Caco-2 (cell line): ENCODE measurements around the gene PTPRG. TPM values are rescaled to one million over a fixed set of nuclear protein-coding genes. Genes with fewer than 3 reads are reported as not detected.

Experiments
- BruUV-seq: library from RNA; stranded (reverse); fragments of 400-500 nt; replicated peaks from 2 replicates; lab custom pipeline; 2021; lab: Mats Ljungman, UMichigan
- CTCF ChIA-PET: fragments of 300-600 bp; sonication (Branson Sonifier 250); formaldehyde crosslinking; loops from one replicate; lab custom pipeline; 2022; ENCODE audit warnings: antibody characterized with exemption; lab: Charles Lee
- POLR2A ChIA-PET: fragments of 300-600 bp; sonication (Branson Sonifier 250); formaldehyde crosslinking; loops from one replicate; lab custom pipeline; 2022; ENCODE audit warnings: antibody characterized with exemption; lab: Charles Lee
- DNase-seq, 2 experiments: peaks; one replicate each; pipeline versions ENCODE4 v3.0.0 to v3.0.0-alpha.2; 2020 to 2022
- H3K27me3 ChIP-seq: replicated peaks from 2 replicates; pipeline ENCODE4 v1.6.0; 2011; ENCODE audit warnings: low read length; ENCODE audit not compliant: control insufficient read depth, insufficient read depth
- H3K36me3 ChIP-seq: 2 replicates; pipeline ENCODE4 v1.5.1; 2011; ENCODE audit warnings: low read length; ENCODE audit not compliant: control insufficient read depth, insufficient read depth
- H3K4me1 ChIP-seq: fragments of 250-450 bp; sonication (Bioruptor Pico); 2 replicates; pipeline ENCODE4 v1.5.1; 2020; ENCODE audit warnings: mild to moderate bottlenecking
- H3K4me3 ChIP-seq: 2 replicates; pipeline ENCODE4 v1.5.1; 2011; ENCODE audit warnings: low read depth, mild to moderate bottlenecking, control low read depth, low read length
- H3K9me3 ChIP-seq: fragments of 250-450 bp; sonication (Bioruptor Pico); 2 replicates; pipeline ENCODE4 v1.5.1; 2020; ENCODE audit warnings: mild to moderate bottlenecking, moderate library complexity
- H3K27ac Mint-ChIP-seq: one replicate; pipeline ENCODE4 v1.8.0; 2022; ENCODE audit warnings: mixed read lengths; ENCODE audit not compliant: unreplicated experiment
- H3K27me3 Mint-ChIP-seq: one replicate; pipeline ENCODE4 v1.8.0; 2022; ENCODE audit warnings: mixed read lengths; ENCODE audit not compliant: insufficient read depth, unreplicated experiment
- H3K36me3 Mint-ChIP-seq: one replicate; pipeline ENCODE4 v1.8.0; 2022; ENCODE audit warnings: mild to moderate bottlenecking, mixed read lengths; ENCODE audit not compliant: insufficient read depth, unreplicated experiment
- H3K4me1 Mint-ChIP-seq: one replicate; pipeline ENCODE4 v1.8.0; 2022; ENCODE audit warnings: low read depth, mixed read lengths; ENCODE audit not compliant: unreplicated experiment
- H3K4me3 Mint-ChIP-seq: one replicate; pipeline ENCODE4 v1.8.0; 2022; ENCODE audit warnings: mild to moderate bottlenecking, moderate library complexity, mixed read lengths; ENCODE audit not compliant: unreplicated experiment
- H3K9me3 Mint-ChIP-seq: one replicate; pipeline ENCODE4 v1.8.0; 2022; ENCODE audit warnings: mixed read lengths; ENCODE audit not compliant: unreplicated experiment
- intact Hi-C: fragments of 100-400 bp; cut with micrococcal nuclease; formaldehyde crosslinking; loops from one replicate; pipeline ENCODE4 v1.10.0; 2022; ENCODE audit not compliant: unreplicated experiment
- total RNA-seq: library from RNA; stranded (reverse); gene quantifications from 2 replicates; pipeline ENCODE4 v1.2.3, GENCODE V29; 2022
- TF ChIP-seq, protein P1 (sequence below), 2 experiments: fragments of 200-600 bp in 1 of 2; IDR thresholded peaks; 1 replicate in 1 of 2; 2 replicates in 1 of 2; pipeline versions ENCODE4 v1.5.1 to v1.8.0; 2011 to 2022; ENCODE audit warnings: antibody characterized with exemption in 1 of 2, control low read depth in 1 of 2, inconsistent platforms in 1 of 2, low read depth in 1 of 2, low read length in 1 of 2, mild to moderate bottlenecking in 1 of 2, moderate library complexity in 1 of 2; ENCODE audit not compliant: insufficient read depth in 1 of 2, severe bottlenecking in 1 of 2, unreplicated experiment in 1 of 2

PTPRG gene
- total RNA-seq, 1 experiment from 2014 or later: 46.4 TPM

DNA sequence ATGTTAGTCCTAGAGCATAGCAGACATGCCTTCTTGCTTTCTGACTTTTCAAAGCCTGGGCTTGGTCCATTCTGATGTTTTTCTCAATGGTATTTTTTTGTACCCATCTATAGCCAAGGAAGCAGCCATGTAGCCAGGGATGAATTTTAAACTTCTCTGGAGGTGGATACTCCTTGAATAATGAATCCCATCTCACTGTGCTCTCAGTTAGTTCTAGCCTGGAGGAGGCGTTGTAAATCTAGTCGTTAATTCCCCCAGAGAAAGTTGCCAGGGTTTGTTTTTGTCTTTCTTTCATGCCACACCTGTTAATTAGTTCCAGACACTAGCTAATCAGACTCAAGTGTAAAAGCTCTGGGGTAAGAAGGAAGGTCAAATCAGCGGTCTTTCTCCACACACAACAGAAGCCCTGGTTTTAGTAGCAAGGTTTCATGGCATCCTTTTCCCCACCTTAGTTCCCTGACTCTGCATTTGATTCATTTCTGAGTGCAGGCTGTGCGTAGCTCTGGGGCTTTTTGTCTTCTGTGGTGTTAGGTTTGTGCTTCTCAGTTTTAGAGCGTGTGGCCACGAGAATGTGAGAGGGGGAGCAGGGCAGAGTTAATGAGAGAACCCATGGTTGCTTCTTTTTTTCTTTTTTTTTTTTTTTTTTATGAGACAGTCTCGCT lies 19.7 kb downstream of the PTPRG start:
- no peak for DNase-seq
- ChIA-PET CTCF (no interaction called here), POLR2A (no interaction called here)
- Histone ChIP-seq H3K27me3 (no peaks in the 10 kb centered on the region), H3K4me1 (peaks cover 16% of the 10 kb centered on the region; the same call in 1 of the 2 replicates), H3K36me3 (no peaks in the 10 kb centered on the region), H3K9me3 (no peaks in the 10 kb centered on the region), H3K4me3 (no peak overlapping the region)
- no TSS peak for BruUV-seq
- Mint-ChIP-seq H3K27me3 (no peaks in the 10 kb centered on the region), H3K27ac (no peak overlapping the region), H3K36me3 (no peaks in the 10 kb centered on the region), H3K9me3 (no peaks in the 10 kb centered on the region), H3K4me3 (no peak overlapping the region), H3K4me1 (no peaks in the 10 kb centered on the region)
- TF ChIP-seq, protein P1, sequence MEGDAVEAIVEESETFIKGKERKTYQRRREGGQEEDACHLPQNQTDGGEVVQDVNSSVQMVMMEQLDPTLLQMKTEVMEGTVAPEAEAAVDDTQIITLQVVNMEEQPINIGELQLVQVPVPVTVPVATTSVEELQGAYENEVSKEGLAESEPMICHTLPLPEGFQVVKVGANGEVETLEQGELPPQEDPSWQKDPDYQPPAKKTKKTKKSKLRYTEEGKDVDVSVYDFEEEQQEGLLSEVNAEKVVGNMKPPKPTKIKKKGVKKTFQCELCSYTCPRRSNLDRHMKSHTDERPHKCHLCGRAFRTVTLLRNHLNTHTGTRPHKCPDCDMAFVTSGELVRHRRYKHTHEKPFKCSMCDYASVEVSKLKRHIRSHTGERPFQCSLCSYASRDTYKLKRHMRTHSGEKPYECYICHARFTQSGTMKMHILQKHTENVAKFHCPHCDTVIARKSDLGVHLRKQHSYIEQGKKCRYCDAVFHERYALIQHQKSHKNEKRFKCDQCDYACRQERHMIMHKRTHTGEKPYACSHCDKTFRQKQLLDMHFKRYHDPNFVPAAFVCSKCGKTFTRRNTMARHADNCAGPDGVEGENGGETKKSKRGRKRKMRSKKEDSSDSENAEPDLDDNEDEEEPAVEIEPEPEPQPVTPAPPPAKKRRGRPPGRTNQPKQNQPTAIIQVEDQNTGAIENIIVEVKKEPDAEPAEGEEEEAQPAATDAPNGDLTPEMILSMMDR (IDR thresholded peaks at IDR 0.05; ENCODE audit: insufficient read depth in 1 of 2, low read depth in 1 of 2, low read length in 1 of 2, severe bottlenecking in 1 of 2, unreplicated experiment in 1 of 2): no peak
- intact Hi-C loops: no loop called here

- Histone ChIP-seq H3K36me3 (no peaks in the 10 kb centered on the region), H3K9me3 (no peaks in the 10 kb centered on the region), H3K27me3 (no peaks in the 10 kb centered on the region), H3K4me3 (no peak overlapping the region), H3K4me1 (peaks cover 16% of the 10 kb centered on the region; the same call in 1 of the 2 replicates)
- Mint-ChIP-seq H3K4me3 (no peak overlapping the region), H3K36me3 (no peaks in the 10 kb centered on the region), H3K27ac (no peak overlapping the region), H3K27me3 (no peaks in the 10 kb centered on the region), H3K9me3 (no peaks in the 10 kb centered on the region), H3K4me1 (no peaks in the 10 kb centered on the region)
- BruUV-seq: no TSS peak
- POLR2A ChIA-PET: no interaction called here
- intact Hi-C loops: no loop called here
- CTCF ChIA-PET: no interaction called here
- TF ChIP-seq, protein P1 (IDR thresholded peaks at IDR 0.05; ENCODE audit: insufficient read depth in 1 of 2, low read depth in 1 of 2, low read length in 1 of 2, severe bottlenecking in 1 of 2, unreplicated experiment in 1 of 2): no peak
- DNase-seq: no peak
These were observed 20.9 kb downstream of the PTPRG start for GRCh38 chr3:61582287-61582686.

DNA sequence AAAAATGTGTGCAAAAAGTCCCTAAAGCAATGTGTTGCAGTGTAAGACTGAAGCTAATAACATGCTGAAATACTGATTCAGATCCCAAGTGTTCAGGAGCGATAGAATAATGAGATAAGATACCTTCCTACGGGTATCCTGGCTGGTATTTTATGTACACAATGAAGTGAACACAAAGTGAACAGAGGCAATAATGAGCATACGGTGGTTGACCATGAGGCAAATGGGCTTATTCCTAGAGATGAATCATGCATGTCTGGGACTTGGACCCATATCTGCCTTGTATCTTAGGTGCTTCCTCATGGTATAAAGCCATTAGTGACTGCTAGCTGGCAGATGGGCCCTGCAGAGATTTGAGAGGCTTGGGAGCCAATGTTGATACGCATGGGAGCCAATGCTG lies 21.5 kb downstream of the PTPRG start:
- TF ChIP-seq, protein P1 (IDR thresholded peaks at IDR 0.05; ENCODE audit: insufficient read depth in 1 of 2, low read depth in 1 of 2, low read length in 1 of 2, severe bottlenecking in 1 of 2, unreplicated experiment in 1 of 2): no peak
- no peaks in the 10 kb centered on the region for H3K4me1 Mint-ChIP-seq
- H3K27me3 Mint-ChIP-seq: no peaks in the 10 kb centered on the region
- CTCF ChIA-PET: no interaction called here
- no peak for DNase-seq
- H3K4me3 Mint-ChIP-seq: no peak overlapping the region
- Histone ChIP-seq H3K4me1 (peaks cover 16% of the 10 kb centered on the region; the same call in 1 of the 2 replicates), H3K9me3 (no peaks in the 10 kb centered on the region), H3K36me3 (no peaks in the 10 kb centered on the region), H3K27me3 (no peaks in the 10 kb centered on the region), H3K4me3 (no peak overlapping the region)
- intact Hi-C loops: no loop called here
- BruUV-seq: no TSS peak
- no peaks in the 10 kb centered on the region for H3K36me3 Mint-ChIP-seq
- H3K9me3 Mint-ChIP-seq: no peaks in the 10 kb centered on the region
- no peak overlapping the region for H3K27ac Mint-ChIP-seq
- POLR2A ChIA-PET: no interaction called here
